HG03045 (cell line): ENCODE data around the gene MYOT.
A peak's percentile ranks its signal among the peaks of the same experiment; 100 is the strongest.
"Not testable (repeated sequence)": the region's sequence is repeated elsewhere in the genome, so short reads cannot be mapped to it uniquely, and the experiment has no call there.

Experiments
- ATAC-seq: cut with Tn5 transposase; IDR thresholded peaks from one replicate; pipeline ENCODE4 v1.9.1; 2021; ENCODE audit warnings: mild to moderate bottlenecking, moderate library complexity; ENCODE audit not compliant: unreplicated experiment

The MYOT gene

GRCh38 chr5:137853165-137853564 is 14.5 kb upstream of the MYOT start:
- ATAC-seq, result not testable (repeated sequence)

GRCh38 chr5:137856201-137856600 is 11.5 kb upstream of the MYOT start:
- no peak for ATAC-seq

GRCh38 chr5:137856916-137857862 is 10.5 kb upstream of the MYOT start:
- no peak for ATAC-seq

- peak; percentile 77 for ATAC-seq
Observed at GRCh38 chr5:137858223-137858916, 9.3 kb upstream of the MYOT start.

GRCh38 chr5:137858954-137859353 is 8.7 kb upstream of the MYOT start:
- ATAC-seq, result no peak

GRCh38 chr5:137862251-137862650 is 5.4 kb upstream of the MYOT start:
- ATAC-seq, result no peak

- ATAC-seq, result not testable (repeated sequence)
Observed at GRCh38 chr5:137863653-137864052, 4.0 kb upstream of the MYOT start.

- no peak for ATAC-seq
Observed at GRCh38 chr5:137866541-137867388, 895 bp upstream of the MYOT start.

GRCh38 chr5:137870647-137871339 is 3.1 kb downstream of the MYOT start:
- ATAC-seq, result no peak

- ATAC-seq, result no peak
Observed at GRCh38 chr5:137871571-137871970, 3.9 kb downstream of the MYOT start.

- no peak for ATAC-seq
Observed at GRCh38 chr5:137872466-137872865, 4.8 kb downstream of the MYOT start.

- ATAC-seq, result no peak
Observed at GRCh38 chr5:137876101-137876500, 8.4 kb downstream of the MYOT start.

GRCh38 chr5:137880313-137880712 is 12.7 kb downstream of the MYOT start:
- ATAC-seq, result no peak

GRCh38 chr5:137887831-137888230 is 20.2 kb downstream of the MYOT start:
- no peak for ATAC-seq

GRCh38 chr5:137888466-137888862 is 20.8 kb downstream of the MYOT start:
- no peak for ATAC-seq

- peak; percentile 98 for ATAC-seq
Observed at GRCh38 chr5:137888863-137889759, 21.5 kb downstream of the MYOT start, which contains the start of gene PKD2L2. Gene PKD2L2 (plus strand): TSS chr5:137889457. CDS start chr5:137889492, 35 bp downstream.

GRCh38 chr5:137890845-137891244 is 23.2 kb downstream of the MYOT start:
- no peak for ATAC-seq

GRCh38 chr5:137891849-137892248 is 24.2 kb downstream of the MYOT start:
- no peak for ATAC-seq

- ATAC-seq, result no peak
Observed at GRCh38 chr5:137894586-137894985, 26.9 kb downstream of the MYOT start.
